Stomach (tissue), 9 donors: Measurements from ENCODE around the gene DNAJB1. TPM values are rescaled to one million over a fixed set of nuclear protein-coding genes. Genes with fewer than 3 reads are reported as not detected.

Source experiments
- DNase-seq, 2 donors: peaks; one replicate each; pipeline versions ENCODE4 v3.0.0 to v3.0.0-alpha.2; 2013 to 2019
- H3K27ac ChIP-seq, 5 donors: fragments of 200-600 bp in 4 of 5; sonication (generic) in 4 of 5; one replicate each; pipeline ENCODE4 v1.5.1; 2013 to 2019; ENCODE audit warnings: mild to moderate bottlenecking in 1 of 5, moderate library complexity in 1 of 5
- H3K27me3 ChIP-seq, 3 donors: fragments of 200-600 bp; sonication (generic); one replicate each; pipeline ENCODE4 v1.5.1; 2017 to 2019; ENCODE audit warnings: mixed run types in 1 of 3
- H3K36me3 ChIP-seq, 4 donors: fragments of 200-600 bp; sonication (generic); 1 replicate in 3 of 4; 2 replicates in 1 of 4; pipeline ENCODE4 v1.5.1; 2016 to 2019
- H3K4me1 ChIP-seq, 4 donors: fragments of 200-600 bp; sonication (generic); one replicate each; pipeline ENCODE4 v1.5.1; 2016 to 2019
- H3K4me3 ChIP-seq, 4 donors: fragments of 200-600 bp; sonication (generic) in 3 of 4; one replicate each; pipeline ENCODE4 v1.5.1; 2016 to 2019; ENCODE audit warnings: mild to moderate bottlenecking in 1 of 4
- H3K9me3 ChIP-seq, 4 donors: fragments of 200-600 bp; sonication (generic); one replicate each; pipeline ENCODE4 v1.5.1; 2016 to 2019
- CTCF ChIP-seq, 7 experiments: fragments of 450-650 bp in 4 of 7; fragments of 200-600 bp in 3 of 7; sonication (generic) in 3 of 7; IDR thresholded peaks; one replicate each; pipeline ENCODE4 v1.5.1; 2016 to 2019; ENCODE audit warnings: antibody characterized with exemption in 7 of 7, control low read depth in 2 of 7, mild to moderate bottlenecking in 1 of 7
- EP300 ChIP-seq: sonication (generic); formaldehyde crosslinking; IDR thresholded peaks from one replicate; pipeline ENCODE4 v1.6.1; 2017; ENCODE audit warnings: antibody characterized with exemption
- POLR2A ChIP-seq, 4 donors: fragments of 450-650 bp; IDR thresholded peaks; one replicate each; pipeline ENCODE4 v1.6.1; 2016; ENCODE audit warnings: antibody characterized with exemption in 4 of 4, control low read depth in 2 of 4, mild to moderate bottlenecking in 1 of 4, moderate library complexity in 1 of 4
- POLR2AphosphoS5 ChIP-seq, 3 donors: sonication (generic); formaldehyde crosslinking; IDR thresholded peaks; one replicate each; pipeline ENCODE4 v1.6.1; 2016; ENCODE audit warnings: antibody characterized with exemption in 3 of 3
- WGBS, 5 donors: extraction: QIAGEN DNeasy Blood & Tissue Kit in 3 of 5; methylation state at CpG; one replicate each; pipeline versions ENCODE4 v1.1.5 to v1.1.7; 2013 to 2018; 5-methylcytosine and 5-hydroxymethylcytosine counted together
- intact Hi-C: fragments of 100-400 bp; cut with DNase I; formaldehyde crosslinking; loops from one replicate; pipeline ENCODE4 v1.15.1; 2023; ENCODE audit warnings: low total_unique reads
- polyA plus RNA-seq, 3 donors: library from polyadenylated mRNA; stranded (reverse); fragments of 200-250 nt; gene quantifications; one replicate each; pipeline ENCODE4 v1.2.3, GENCODE V29; 2013
- total RNA-seq, 5 donors: library from RNA; depleted of rRNA; stranded (reverse); fragments of >200 nt; gene quantifications; one replicate each; pipeline versions ENCODE4 v1.1.0 to v1.2.3, GENCODE V29; 2014 to 2016
- donor health status: healthy with polysubstance abuse.
- donor health status: Bipolar disorder and iron deficiency.
- donor health status: healthy.

Gene DNAJB1
- total and polyA plus RNA-seq, 8 donors: 9.9 to 85.8 (median 50.4) TPM

- Histone ChIP-seq H3K4me1 (peaks cover 29 to 80% (median 33%) of the 10 kb centered on the region in 4 donors), H3K27ac (peak overlapping the region in 4 of 5 donors; percentile 59 to 73 (median 70)), H3K36me3 (peaks cover 19 to 33% (median 32%) of the 10 kb centered on the region in 4 donors), H3K27me3 (no peaks in the 10 kb centered on the region), H3K4me3 (no peak overlapping the region), H3K9me3 (no peaks in the 10 kb centered on the region)
- no peak for DNase-seq
- WGBS, 5 donors: 79 to 91% (median 87%) methylated on average over 4 of the region's 4 CpGs
- intact Hi-C loops: no loop called here
- TF ChIP-seq CTCF (IDR thresholded peaks at IDR 0.05) (no peak), POLR2AphosphoS5 (IDR thresholded peaks at IDR 0.05) (no peak), POLR2A (IDR thresholded peaks at IDR 0.05) (no peak), EP300 (no peak)
Observed at GRCh38 chr19:14511229-14511593, 7.0 kb downstream of the DNAJB1 start.

- intact Hi-C loops: no loop called here
Observed at GRCh38 chr19:14510311-14511228, 7.6 kb downstream of the DNAJB1 start.

GRCh38 chr19:14507704-14508542, 10.3 kb downstream of the DNAJB1 start:
- TF ChIP-seq CTCF (IDR thresholded peaks at IDR 0.05) (no peak), POLR2A (IDR thresholded peaks at IDR 0.05) (no peak), EP300 (no peak), POLR2AphosphoS5 (IDR thresholded peaks at IDR 0.05) (no peak)
- peak in 1 of 2 donors; percentile 67 for DNase-seq
- Histone ChIP-seq H3K36me3 (peaks cover 0 to under 1% (median 0%) of the 10 kb centered on the region in 4 donors), H3K27me3 (no peaks in the 10 kb centered on the region), H3K27ac (peak overlapping the region in 3 of 5 donors; percentile 12 to 75 (median 37)), H3K4me1 (peaks cover 5 to 60% (median 10%) of the 10 kb centered on the region in 4 donors), H3K9me3 (no peaks in the 10 kb centered on the region), H3K4me3 (no peak overlapping the region)
- 57 to 67% (median 58%) methylated on average over 12 of the region's 12 CpGs for whole genome bisulfite sequencing, 5 donors
- intact Hi-C loops: no loop called here

More at GRCh38 chr19:14510311-14511228, 7.6 kb downstream of the DNAJB1 start:
- peak overlapping the region; percentile 1 to 73 (median 70) for H3K27ac ChIP-seq
- peaks cover 24 to 80% (median 29%) of the 10 kb centered on the region in 4 donors for H3K4me1 ChIP-seq
- H3K36me3 ChIP-seq: peaks cover 13 to 27% (median 25%) of the 10 kb centered on the region in 4 donors
- no peaks in the 10 kb centered on the region for H3K9me3 ChIP-seq
- peak in 1 of 2 donors; percentile 66 for DNase-seq
- H3K27me3 ChIP-seq: no peaks in the 10 kb centered on the region
- no peak for TF ChIP-seq EP300
- TF ChIP-seq POLR2A (IDR thresholded peaks at IDR 0.05): no peak
- TF ChIP-seq CTCF (IDR thresholded peaks at IDR 0.05): no peak
- TF ChIP-seq POLR2AphosphoS5 (IDR thresholded peaks at IDR 0.05): no peak
- no peak overlapping the region for H3K4me3 ChIP-seq
- WGBS, 5 donors: 37 to 49% (median 43%) methylated on average over 22 of the region's 22 CpGs
